Loucy (cell line): ENCODE results near the gene TRPM3.

Experiments
- CTCF ChIP-seq: fragments of 200-600 bp; sonication (generic); conservative IDR thresholded peaks from 2 replicates; pipeline ENCODE4 v1.5.1; 2014; ENCODE audit warnings: mild to moderate bottlenecking, antibody characterized with exemption, low read length
- EZH2phosphoT487 ChIP-seq: fragments of 200-600 bp; IDR thresholded peaks from 2 replicates; pipeline ENCODE4 v1.6.1; 2018; ENCODE audit warnings: antibody characterized with exemption, mild to moderate bottlenecking, moderate library complexity, borderline replicate concordance

- TF ChIP-seq CTCF, result no peak
- TF ChIP-seq EZH2phosphoT487, result no peak
These were observed 527.0 kb downstream of the TRPM3 start for GRCh38 chr9:70594386-70594944.
